ENCODE results near the gene NR2F2. TPM values are rescaled to one million over a fixed set of nuclear protein-coding genes. Genes with fewer than 3 reads are reported as not detected.

Gene NR2F2
- total RNA-seq, 1 experiment from 2014 or later: 16.2 TPM

DNA sequence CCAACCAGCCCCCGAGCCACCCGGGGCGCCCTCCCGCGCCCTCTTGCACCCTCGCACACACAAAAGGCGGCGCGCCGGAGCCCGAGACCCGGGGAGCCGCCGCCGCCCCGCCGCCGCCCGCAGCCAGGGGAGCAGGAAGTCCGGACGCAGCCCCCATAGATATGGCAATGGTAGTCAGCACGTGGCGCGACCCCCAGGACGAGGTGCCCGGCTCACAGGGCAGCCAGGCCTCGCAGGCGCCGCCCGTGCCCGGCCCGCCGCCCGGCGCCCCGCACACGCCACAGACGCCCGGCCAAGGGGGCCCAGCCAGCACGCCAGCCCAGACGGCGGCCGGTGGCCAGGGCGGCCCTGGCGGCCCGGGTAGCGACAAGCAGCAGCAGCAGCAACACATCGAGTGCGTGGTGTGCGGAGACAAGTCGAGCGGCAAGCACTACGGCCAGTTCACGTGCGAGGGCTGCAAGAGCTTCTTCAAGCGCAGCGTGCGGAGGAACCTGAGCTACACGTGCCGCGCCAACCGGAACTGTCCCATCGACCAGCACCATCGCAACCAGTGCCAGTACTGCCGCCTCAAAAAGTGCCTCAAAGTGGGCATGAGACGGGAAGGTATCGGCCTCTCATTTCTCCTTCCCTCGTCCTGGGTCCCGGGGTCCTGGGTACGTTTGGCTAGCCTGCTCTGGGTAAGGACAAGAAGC lies 1.6 kb downstream of the NR2F2 start:
- DNase-seq (ENCODE audit: low spot score): peak; percentile 16

DNA sequence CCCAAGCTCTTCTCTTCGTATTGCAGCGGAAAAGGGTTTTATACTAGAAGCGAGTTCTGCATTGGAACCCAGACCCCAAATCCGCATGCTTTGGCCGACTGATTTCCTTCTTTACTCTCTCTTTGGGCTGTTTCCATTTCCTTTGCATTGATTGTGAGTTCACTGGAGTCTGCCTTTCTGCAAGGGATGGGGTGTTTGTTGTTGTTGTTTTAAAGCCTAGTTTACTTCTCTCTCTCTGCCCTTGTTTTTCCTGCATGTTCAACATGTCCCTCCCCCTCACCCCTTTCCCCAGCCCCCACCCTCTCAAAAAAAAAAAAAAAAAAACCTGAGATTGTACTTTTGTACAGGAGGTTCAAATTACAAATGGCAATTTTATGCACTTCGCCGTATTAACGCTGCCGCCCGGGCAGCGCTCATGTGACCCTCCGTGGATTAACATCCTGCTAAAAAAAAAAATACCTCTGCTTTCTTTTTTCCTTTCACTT lies 2.2 kb downstream of the NR2F2 start:
- DNase-seq (ENCODE audit: low spot score): peak; percentile 9

DNA sequence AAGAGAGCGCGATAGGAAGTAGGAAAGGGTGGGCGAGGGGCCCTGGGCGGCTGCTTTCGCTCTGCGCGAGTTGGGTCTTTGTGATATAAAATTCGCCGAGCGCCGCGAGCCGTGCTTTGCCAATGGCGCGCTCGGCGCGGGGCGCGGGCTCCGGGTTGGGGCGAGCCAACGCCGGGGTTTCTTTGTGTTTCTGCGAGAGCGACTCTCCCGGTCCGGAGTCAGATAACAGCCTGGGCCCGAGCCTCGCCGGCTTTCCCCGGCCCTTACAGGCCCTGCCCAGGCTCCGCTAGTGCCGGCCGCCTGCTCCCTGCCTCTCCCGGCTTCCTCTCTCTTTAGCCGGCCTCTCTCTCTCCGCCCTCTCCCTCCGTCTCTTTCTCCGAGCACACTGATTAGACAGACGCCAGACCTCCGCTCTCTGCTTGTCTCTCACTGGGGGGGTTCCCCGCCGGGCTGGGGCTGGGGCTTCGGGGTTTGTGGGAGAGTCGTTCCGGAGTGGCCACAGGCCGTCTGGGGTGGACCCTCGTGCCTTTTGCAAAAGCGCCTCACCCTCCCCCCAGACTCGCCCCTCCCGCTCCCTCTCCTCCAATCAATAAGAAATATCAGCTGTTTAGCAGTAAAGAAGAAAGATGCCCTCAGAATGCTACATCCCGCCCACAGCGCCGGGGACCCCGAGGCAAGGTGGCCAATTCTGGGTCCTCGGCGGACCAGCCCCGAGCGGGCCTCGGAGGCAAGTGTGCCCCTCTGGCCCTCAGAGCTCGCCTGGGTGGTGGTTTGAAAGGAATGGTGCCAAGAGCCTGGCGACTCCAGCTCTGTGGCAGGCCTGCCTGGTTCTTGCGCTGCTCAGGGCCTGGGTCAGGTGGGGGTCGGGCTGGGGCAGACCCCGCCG lies 2.9 kb downstream of the NR2F2 start:
- DNase-seq (ENCODE audit: low spot score): no peak

DNA sequence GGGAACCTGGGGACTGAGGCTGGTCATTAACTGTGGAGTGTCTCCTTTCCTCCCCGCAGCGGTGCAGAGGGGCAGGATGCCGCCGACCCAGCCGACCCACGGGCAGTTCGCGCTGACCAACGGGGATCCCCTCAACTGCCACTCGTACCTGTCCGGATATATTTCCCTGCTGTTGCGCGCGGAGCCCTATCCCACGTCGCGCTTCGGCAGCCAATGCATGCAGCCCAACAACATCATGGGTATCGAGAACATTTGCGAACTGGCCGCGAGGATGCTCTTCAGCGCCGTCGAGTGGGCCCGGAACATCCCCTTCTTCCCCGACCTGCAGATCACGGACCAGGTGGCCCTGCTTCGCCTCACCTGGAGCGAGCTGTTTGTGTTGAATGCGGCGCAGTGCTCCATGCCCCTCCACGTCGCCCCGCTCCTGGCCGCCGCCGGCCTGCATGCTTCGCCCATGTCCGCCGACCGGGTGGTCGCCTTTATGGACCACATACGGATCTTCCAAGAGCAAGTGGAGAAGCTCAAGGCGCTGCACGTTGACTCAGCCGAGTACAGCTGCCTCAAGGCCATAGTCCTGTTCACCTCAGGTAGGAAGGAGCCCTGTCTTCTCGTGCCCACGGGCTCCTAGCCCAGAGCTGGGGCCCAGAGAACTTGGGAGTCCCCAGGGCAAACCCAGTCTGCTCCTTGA lies 3.7 kb downstream of the NR2F2 start:
- no peak for DNase-seq (ENCODE audit: low spot score)

DNA sequence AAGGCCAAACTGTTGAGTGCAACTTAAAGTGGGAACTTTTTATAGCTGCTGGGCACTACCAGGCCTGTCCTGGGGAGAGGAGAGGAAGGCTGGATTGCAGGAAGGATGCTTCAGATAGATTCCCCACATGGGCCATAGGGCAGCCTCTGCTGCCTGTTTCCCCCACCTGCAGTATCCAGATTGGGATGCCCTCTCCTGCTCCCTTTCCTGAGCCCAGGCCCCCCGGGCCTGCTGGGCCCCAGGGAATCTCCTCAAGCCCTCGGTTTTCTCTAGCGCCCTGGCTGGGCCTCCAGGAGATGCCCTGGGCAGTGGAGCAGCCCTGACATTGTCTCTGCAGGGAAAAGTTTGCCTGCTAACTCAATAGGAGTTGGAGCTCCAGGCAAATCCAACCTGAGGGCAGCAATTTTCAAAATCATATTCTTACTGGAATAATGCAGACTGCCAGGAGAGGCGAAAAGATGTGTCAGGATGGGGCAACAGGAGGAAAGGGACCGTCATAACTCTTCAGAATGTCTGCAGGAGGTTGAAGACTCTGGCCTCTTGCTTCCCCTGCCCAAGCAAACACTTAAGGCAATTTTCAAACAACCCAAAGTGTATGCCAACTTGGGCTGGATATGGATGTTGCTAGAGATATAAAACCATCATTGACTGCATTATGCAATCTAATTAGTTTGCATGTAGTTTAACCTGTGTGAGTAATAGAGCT lies 4.4 kb downstream of the NR2F2 start:
- DNase-seq (ENCODE audit: low spot score): no peak

DNA sequence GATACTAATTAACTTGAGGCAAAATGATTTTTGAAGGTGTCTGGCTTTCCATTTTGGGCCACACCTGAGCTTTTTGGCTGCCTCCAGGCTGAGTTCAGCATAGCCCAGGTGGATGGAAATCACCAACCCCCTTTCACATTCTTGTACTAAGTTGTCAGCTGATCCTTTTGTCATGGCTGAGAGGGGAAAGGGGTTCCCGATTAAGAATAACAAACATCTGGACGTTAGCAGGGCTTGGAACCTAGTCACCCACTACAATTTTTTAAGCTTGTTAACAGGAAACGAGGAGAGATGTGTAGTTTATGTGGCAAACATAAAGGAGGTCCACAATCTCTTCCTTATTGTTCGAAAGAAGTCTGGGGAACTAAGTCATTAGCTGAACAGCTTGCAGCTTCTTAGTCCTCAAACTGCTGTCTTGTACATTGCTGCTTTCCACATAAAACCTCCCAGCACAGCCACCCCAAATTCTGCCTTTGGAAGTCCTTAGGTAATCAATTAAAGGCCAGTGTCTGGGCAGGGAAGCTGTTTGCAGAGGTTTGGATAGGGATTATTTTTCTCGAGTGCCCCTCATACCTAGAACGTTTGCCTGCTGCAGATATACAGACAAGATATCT lies 5.0 kb downstream of the NR2F2 start:
- peak; percentile 17 for DNase-seq (ENCODE audit: low spot score)

DNA sequence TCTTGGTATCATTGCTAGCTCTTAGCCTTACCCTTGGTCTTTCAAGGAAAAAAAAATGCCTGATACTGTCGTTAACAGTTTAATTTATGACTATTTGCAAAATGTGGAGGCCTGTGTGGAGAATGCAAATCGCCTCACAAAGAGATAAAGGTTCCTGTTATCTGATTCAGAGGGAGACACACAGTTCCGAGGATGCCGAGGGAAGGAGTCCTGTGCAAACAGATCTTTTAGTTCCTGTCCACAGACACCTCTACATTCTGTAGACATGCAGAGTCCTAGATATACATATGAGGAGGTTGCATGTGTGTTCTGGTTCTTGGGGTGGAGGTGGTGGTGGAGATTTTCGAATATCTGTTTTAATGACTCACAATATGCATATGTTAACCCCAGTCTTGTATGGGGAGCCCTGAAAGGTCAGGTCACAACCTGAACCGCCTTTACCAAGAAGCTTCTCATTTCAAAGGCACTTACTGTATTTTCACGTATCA lies 5.7 kb downstream of the NR2F2 start:
- DNase-seq (ENCODE audit: low spot score): peak; percentile 22

DNA sequence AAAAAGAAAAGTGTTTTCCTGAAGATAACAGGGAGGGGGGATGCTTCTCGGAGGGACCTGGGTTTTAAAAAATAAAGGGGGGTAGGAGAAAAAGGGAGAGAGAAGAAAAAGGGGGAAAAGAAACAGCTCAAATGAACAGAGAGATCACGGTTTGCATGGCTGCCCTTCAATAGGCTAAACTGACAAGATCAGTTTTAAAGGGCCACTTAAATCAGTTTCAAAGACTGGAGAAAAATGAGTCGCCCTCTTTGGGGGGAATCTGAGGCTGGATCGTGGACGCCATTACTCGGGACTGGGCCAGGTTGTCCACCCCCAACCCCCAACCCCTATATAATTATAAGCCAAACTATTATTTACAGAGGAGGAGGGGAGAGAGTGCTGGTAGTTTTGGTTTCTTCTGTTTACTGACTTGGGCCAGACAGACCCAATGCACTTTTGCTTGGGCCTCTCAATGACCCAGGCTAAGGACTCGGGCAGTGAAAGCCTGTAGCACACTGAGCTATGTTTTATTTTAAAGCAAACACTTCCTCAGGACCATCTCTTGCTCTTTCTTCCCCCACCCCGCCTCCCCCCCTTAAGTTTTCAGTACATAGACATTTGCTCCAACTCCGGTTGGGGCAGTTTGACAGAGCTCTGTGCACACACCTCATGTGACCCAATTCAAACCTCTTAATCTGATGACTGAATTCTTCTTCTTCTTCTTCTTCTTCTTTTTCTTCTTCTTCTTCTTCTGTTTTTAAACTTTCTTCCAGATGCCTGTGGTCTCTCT lies 6.3 kb downstream of the NR2F2 start:
- peak; percentile 34 for DNase-seq (ENCODE audit: low spot score)

DNA sequence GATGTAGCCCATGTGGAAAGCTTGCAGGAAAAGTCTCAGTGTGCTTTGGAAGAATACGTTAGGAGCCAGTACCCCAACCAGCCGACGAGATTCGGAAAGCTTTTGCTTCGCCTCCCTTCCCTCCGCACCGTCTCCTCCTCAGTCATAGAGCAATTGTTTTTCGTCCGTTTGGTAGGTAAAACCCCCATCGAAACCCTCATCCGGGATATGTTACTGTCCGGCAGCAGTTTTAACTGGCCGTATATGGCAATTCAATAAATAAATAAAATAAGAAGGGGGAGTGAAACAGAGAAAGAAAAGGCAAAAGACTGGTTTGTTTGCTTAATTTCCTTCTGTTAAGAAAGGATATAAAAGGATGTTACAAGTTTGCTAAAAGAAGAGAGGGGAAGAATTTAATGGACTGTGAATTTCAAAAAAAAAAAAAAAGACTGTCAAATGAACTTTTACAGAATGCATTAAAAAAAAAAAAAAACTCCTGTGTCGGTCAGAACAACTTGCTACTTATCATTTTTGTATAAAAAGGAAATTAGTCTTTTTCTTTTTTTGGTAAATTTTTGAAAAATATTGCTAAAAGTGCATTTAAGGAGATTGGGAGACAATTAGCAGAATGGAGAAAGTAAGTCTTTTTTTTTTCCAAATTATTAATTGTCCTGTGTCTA lies 7.0 kb downstream of the NR2F2 start:
- DNase-seq (ENCODE audit: low spot score): no peak

DNA sequence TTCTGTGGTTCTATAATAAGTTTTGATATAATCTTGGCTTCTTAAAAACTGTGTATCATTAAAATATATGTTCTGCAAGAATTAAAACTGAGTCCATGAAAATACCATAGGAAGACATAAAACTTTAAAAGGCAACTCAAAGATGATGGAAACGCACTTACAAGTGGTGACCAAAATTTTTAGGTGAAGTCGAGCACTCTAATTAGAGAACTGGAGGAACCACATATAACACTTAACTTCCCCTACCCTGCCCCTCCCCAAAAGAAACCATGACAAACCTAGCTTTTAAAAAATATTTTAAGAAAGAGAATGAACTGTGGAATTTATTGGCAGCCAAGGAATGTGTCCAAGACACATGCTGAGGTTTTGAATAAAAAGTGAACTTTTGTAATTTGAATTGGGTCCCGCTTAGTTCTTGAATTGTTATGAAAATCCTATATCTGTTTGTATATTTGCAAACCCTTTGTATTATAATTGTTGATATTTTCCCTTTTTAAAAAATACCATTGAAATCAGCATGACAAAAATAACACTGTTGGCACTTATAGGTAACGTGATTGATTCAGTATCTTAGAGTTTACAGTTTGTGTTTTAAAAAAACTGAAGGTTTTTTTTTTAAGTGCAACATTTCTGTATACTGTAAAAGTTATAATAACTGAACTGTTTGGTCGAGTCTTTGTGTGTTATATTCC lies 7.7 kb downstream of the NR2F2 start:
- DNase-seq (ENCODE audit: low spot score): peak; percentile 10

DNA sequence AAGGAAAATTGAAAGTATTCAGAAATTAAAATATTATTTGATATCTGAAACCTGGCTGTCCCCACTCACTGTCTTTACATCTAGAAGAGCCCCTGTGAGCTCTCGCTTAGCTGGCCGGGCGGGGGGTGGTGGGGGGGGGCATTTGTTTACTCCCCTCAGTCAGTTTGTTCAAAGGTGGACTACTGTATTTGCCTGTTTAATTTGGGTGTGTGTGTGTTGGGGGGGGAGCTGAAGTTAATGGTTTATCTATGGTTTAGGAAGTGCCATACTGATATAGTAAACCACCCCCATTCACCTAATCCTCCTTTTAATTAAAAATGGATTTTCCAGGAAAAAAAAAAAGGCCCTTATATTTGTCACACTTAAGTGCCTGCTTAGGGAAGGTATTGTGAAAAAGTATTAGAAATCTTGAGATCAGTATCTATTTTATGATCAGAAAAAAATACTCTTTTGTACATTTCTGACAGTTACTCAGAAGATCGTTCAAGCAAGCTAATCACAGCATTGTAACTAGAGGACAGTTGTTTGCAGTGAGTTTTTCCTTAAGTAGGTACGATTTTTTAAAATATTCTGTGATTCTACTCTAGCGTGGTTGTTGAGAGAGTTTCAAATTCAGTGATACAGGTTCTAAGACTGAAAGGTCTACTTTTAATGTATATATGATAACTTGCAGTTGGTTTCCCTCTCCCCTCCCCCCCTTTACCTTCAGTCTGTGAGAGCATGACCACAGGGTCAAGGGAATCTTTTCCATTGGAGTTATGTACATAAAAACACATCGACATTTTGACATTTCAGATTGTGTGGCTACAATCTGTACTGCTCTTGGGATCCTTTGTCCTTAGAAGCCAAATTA lies 8.5 kb downstream of the NR2F2 start:
- DNase-seq (ENCODE audit: low spot score): peak; percentile 26

DNA sequence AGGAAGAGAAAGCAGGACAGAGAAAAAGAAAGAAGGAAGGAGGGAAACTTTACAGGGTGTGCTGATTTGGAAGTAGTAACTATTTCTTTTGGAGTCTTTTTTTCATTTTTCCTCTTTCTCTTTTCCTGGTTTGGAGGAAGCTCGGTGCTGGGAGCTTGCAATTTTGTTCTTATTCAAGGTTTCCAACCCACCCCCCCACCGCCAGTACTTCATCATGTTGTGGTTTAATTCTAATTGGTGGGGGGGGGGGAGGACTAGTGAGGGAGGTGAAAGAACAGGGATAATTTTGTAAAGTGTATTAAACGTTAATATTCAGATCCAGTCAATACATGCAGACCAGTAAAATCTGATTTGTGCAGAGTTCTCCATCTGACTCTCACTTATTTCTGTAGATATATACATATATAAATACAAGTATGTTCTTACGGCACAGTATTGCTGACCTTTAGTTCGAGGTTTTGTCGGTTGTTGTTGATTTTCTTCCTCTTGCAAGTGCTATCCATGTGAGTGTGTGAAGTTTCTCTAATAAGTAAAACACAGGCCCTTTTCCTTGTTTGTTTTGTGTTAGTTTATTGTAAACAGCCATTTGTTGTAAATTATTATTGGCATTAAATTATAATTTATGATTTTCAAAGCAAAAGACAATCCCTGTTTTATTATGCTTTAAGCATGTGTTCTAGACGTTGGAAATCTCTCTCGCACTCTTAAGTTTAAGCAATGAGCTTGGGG lies 9.3 kb downstream of the NR2F2 start:
- DNase-seq (ENCODE audit: low spot score): no peak

DNA sequence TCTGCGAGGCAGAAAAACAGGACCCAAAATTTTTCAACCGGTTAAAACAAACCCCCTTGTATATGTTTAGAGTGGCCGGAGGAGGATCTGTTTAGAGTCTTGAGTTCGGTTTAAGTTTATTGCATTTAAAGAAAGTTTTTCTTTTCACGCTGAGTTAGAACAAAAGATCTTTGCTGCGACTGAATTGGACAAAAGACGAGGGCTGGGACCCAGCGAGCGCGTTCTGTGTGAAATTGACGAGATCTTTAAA lies 9.8 kb downstream of the NR2F2 start:
- no peak for DNase-seq (ENCODE audit: low spot score)

DNA sequence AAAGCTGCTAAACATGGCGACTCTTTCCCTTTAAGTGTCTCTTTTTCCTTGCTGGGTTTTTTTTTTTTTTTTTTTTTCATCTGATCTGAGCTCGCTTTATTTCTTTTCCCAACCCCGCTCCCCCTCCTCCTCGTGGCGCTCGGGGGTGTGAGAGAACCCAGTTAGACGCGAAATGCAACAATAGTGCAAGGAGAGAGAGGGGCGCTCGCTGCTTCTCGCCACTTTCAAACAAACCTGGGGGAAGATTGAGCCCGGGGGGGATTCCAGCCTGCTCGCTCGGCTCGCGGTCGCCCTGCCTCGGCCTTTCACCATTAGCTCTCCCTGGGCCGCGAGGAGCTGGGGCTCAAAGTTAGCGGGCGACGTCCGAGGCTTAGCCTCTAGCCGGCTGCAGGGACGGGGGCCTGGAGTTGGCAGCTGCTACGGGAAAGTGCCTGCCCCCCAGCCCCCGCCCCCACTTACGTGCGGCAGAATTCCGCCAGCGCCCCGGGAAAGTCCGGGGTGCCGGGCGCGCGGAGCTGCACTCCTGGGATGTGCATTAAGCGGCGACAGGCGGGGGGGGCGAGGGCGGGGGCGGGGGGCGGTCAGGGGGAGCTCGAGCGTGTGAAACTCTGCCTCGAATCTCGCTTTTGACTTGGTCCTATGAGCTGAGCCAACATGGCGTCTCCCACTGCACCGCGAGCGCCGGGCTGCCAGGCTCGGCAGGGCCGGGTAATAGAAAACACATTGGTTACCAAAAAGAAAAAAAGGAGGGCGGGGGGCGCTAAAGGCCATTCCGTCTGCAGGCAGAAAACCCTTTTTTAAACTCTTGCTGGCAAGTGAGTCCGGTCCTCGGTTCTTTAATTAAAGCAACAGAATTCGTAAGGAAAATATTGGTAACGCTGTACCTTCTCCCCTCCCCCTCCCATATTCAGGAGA lies 10.4 kb downstream of the NR2F2 start:
- peak; percentile 10 for DNase-seq (ENCODE audit: low spot score)

DNA sequence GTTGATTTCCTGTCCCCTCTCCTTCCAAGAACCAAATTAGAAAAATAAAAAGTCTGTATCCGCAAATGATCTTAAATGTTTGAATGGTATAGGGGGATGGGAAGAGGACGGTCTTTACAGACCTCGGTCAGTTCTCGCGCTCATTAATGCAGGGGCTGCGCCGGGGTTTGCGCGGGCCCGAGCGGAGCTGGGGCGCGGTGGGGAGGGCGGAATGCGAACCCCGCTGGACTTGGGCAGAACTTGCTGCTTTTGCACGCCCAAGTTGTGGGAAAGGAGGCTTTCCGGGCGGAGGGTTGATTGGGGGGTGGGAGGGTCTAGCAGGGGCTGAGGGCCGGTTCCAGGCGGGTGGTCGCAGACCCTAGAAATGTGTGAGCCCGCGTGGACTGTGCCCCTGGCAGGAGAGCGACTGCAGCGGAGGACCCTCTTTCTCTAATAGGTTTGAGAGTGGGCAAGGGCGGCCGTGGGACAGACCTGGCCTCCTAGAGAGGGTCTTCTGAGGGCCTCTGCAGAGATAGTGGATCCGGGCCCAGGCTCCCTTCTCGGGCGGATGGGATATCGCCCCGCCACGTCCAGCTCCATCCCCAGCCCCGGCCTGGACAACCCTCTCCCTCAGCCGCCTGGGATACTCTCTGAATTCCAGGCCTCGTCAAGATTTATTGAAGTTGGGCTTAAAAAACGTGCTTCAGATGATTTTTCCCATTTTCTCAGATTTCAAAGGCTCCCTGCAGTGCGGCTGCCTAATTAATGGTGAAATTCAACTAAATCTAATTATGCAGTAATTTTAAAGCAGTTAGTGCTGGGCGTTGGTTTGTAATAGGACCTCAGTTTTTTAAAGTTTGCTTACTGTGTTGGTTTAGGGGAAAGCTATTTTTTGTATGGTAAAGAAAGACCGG lies 11.3 kb downstream of the NR2F2 start:
- DNase-seq (ENCODE audit: low spot score): no peak
